PC-3 (cell line): ENCODE data around the gene HCFC1. TPM values are rescaled to one million over a fixed set of nuclear protein-coding genes. Genes with fewer than 3 reads are reported as not detected.

ENCODE experiments used
- ATAC-seq: fragments of 200-7000 bp; cut with Tn5 transposase; 2 replicates; pipeline ENCODE4 v1.9.1; 2020; ENCODE audit warnings: mild to moderate bottlenecking, moderate library complexity
- BruUV-seq: library from RNA; stranded (reverse); fragments of 400-500 nt; replicated peaks from 2 replicates; lab custom pipeline; 2021; lab: Mats Ljungman, UMichigan
- CTCF ChIA-PET: fragments of 300-600 bp; sonication (Branson Sonifier 250); formaldehyde crosslinking; loops from one replicate; lab custom pipeline; 2022; ENCODE audit warnings: antibody characterized with exemption; lab: Charles Lee
- POLR2A ChIA-PET: fragments of 300-600 bp; sonication (Branson Sonifier 250); formaldehyde crosslinking; loops from one replicate; lab custom pipeline; 2022; ENCODE audit warnings: antibody characterized with exemption; ENCODE audit not compliant: unreplicated experiment; lab: Charles Lee
- DNase-seq: peaks from one replicate; pipeline ENCODE4 v3.0.0-alpha.2; 2015
- H2AFZ ChIP-seq: fragments of 300-600 bp; sonication (generic); 2 replicates; pipeline ENCODE4 v1.6.0; 2016; ENCODE audit warnings: antibody characterized with exemption, low read length
- H3F3A ChIP-seq: fragments of 300-600 bp; sonication (generic); one replicate; pipeline ENCODE4 v1.6.0; 2017; ENCODE audit warnings: antibody characterized with exemption, low read length, control low read depth, mild to moderate bottlenecking; ENCODE audit not compliant: unreplicated experiment
- H3K27ac ChIP-seq: fragments of 300-600 bp; sonication (generic); 2 replicates; pipeline ENCODE4 v1.5.1; 2016; ENCODE audit warnings: mild to moderate bottlenecking, low read length
- H3K27me3 ChIP-seq: fragments of 300-600 bp; sonication (generic); 2 replicates; pipeline ENCODE4 v1.6.1; 2016; ENCODE audit warnings: low read length, mixed read lengths
- H3K36me3 ChIP-seq: fragments of 300-600 bp; sonication (generic); 2 replicates; pipeline ENCODE4 v1.6.1; 2016; ENCODE audit warnings: low read depth, mixed run types, low read length, mixed read lengths
- H3K4me1 ChIP-seq: fragments of 300-600 bp; sonication (generic); 2 replicates; pipeline ENCODE4 v1.5.1; 2016; ENCODE audit warnings: low read length; ENCODE audit not compliant: insufficient read depth
- H3K4me2 ChIP-seq: fragments of 300-600 bp; sonication (generic); 2 replicates; pipeline ENCODE4 v1.6.0; 2016; ENCODE audit warnings: low read length
- H3K4me3 ChIP-seq: fragments of 300-600 bp; sonication (generic); 2 replicates; pipeline ENCODE4 v1.5.1; 2016; ENCODE audit warnings: mild to moderate bottlenecking, low read length, mixed read lengths
- H3K79me2 ChIP-seq: fragments of 300-600 bp; sonication (generic); 2 replicates; pipeline ENCODE4 v1.6.1; 2017; ENCODE audit warnings: low read length, mixed read lengths
- H3K9ac ChIP-seq: fragments of 300-600 bp; sonication (generic); 2 replicates; pipeline ENCODE4 v1.6.0; 2016; ENCODE audit warnings: mild to moderate bottlenecking, low read length
- H3K9me2 ChIP-seq: fragments of 300-600 bp; sonication (generic); replicated peaks from 2 replicates; pipeline ENCODE4 v1.6.1; 2016; ENCODE audit warnings: mixed run types, low read length, mixed read lengths
- H3K9me3 ChIP-seq: fragments of 300-600 bp; sonication (generic); 2 replicates; pipeline ENCODE4 v1.6.1; 2016; ENCODE audit warnings: low read length, mixed read lengths
- H4K20me1 ChIP-seq: fragments of 300-600 bp; sonication (generic); 2 replicates; pipeline ENCODE4 v1.6.1; 2016; ENCODE audit warnings: low read length, mixed read lengths
- CTCF ChIP-seq: fragments of 300-600 bp; sonication (generic); conservative IDR thresholded peaks from 2 replicates; pipeline ENCODE4 v1.5.1; 2017; ENCODE audit warnings: antibody characterized with exemption, low read depth, mild to moderate bottlenecking, low read length
- EZH2 ChIP-seq: fragments of 300-600 bp; sonication (generic); IDR thresholded peaks from one replicate; pipeline ENCODE4 v1.6.1; 2017; ENCODE audit warnings: antibody characterized with exemption, mild to moderate bottlenecking, low read length; ENCODE audit not compliant: unreplicated experiment
- EZH2phosphoT487 ChIP-seq: fragments of 300-600 bp; sonication (generic); IDR thresholded peaks from 2 replicates; pipeline ENCODE4 v1.6.1; 2018; ENCODE audit warnings: mild to moderate bottlenecking, antibody characterized with exemption, low read length, borderline replicate concordance
- intact Hi-C: fragments of 100-400 bp; cut with micrococcal nuclease; formaldehyde crosslinking; loops from 2 replicates; pipeline ENCODE4 v1.9.0; 2023
- total RNA-seq: library from RNA; depleted of rRNA; stranded (reverse); fragments of >200 nt; gene quantifications from 2 replicates; pipeline ENCODE4 v1.2.3, GENCODE V29; 2014

HCFC1 gene
- total RNA-seq, 1 experiment from 2014 or later: 66.9 TPM

GRCh38 chrX:153993978-153994377 is 22.4 kb upstream of the HCFC1 start:
- Histone ChIP-seq H3K79me2 (no peaks in the 10 kb centered on the region), H3K9ac (no peak overlapping the region), H3K4me1 (no peaks in the 10 kb centered on the region), H4K20me1 (no peaks in the 10 kb centered on the region), H3K36me3 (no peaks in the 10 kb centered on the region), H3K4me3 (no peak overlapping the region), H3K27me3 (no peaks in the 10 kb centered on the region), H3K9me3 (no peaks in the 10 kb centered on the region), H3K9me2 (no peaks in the 10 kb centered on the region), H3F3A (no peaks in the 10 kb centered on the region), H3K27ac (no peak overlapping the region), H2AFZ (no peak overlapping the region), H3K4me2 (no peak overlapping the region)
- CTCF ChIA-PET: no interaction called here
- no peak for ATAC-seq
- DNase-seq: no peak
- BruUV-seq: no TSS peak
- intact Hi-C loops: no loop called here
- POLR2A ChIA-PET: no interaction called here
- TF ChIP-seq EZH2: no peak
- no peak for TF ChIP-seq EZH2phosphoT487
- TF ChIP-seq CTCF: no peak

- no peak overlapping the region for H3K9ac ChIP-seq
- DNase-seq (no peak), ATAC-seq (no peak)
- ChIA-PET CTCF (no interaction called here), POLR2A (no interaction called here)
- no peak overlapping the region for H3K4me2 ChIP-seq
- H3K4me1 ChIP-seq: no peaks in the 10 kb centered on the region
- H3K9me2 ChIP-seq: no peaks in the 10 kb centered on the region
- no peaks in the 10 kb centered on the region for H4K20me1 ChIP-seq
- no peaks in the 10 kb centered on the region for H3K79me2 ChIP-seq
- H3K4me3 ChIP-seq: no peak overlapping the region
- no peak overlapping the region for H2AFZ ChIP-seq
- H3F3A ChIP-seq: no peaks in the 10 kb centered on the region
- H3K36me3 ChIP-seq: no peaks in the 10 kb centered on the region
- no peaks in the 10 kb centered on the region for H3K27me3 ChIP-seq
- TF ChIP-seq EZH2: no peak
- TF ChIP-seq EZH2phosphoT487: no peak
- TF ChIP-seq CTCF: no peak
- BruUV-seq: no TSS peak
- no peak overlapping the region for H3K27ac ChIP-seq
- intact Hi-C loops: no loop called here
- H3K9me3 ChIP-seq: no peaks in the 10 kb centered on the region
Observed at GRCh38 chrX:153993079-153993478, 21.5 kb upstream of the HCFC1 start.

GRCh38 chrX:153992180-153992579 is 20.6 kb upstream of the HCFC1 start:
- H3K9me3 ChIP-seq: no peaks in the 10 kb centered on the region
- H3K36me3 ChIP-seq: no peaks in the 10 kb centered on the region
- ATAC-seq (no peak), DNase-seq (no peak)
- H4K20me1 ChIP-seq: no peaks in the 10 kb centered on the region
- H3K9ac ChIP-seq: no peak overlapping the region
- POLR2A ChIA-PET: no interaction called here
- H3K4me1 ChIP-seq: no peaks in the 10 kb centered on the region
- no peak overlapping the region for H3K4me2 ChIP-seq
- H2AFZ ChIP-seq: no peak overlapping the region
- intact Hi-C loops: no loop called here
- H3K27me3 ChIP-seq: no peaks in the 10 kb centered on the region
- H3K4me3 ChIP-seq: no peak overlapping the region
- no peak overlapping the region for H3K27ac ChIP-seq
- no peaks in the 10 kb centered on the region for H3K79me2 ChIP-seq
- CTCF ChIA-PET: no interaction called here
- no peaks in the 10 kb centered on the region for H3K9me2 ChIP-seq
- no TSS peak for BruUV-seq
- H3F3A ChIP-seq: no peaks in the 10 kb centered on the region
- TF ChIP-seq EZH2phosphoT487 (no peak), CTCF (no peak), EZH2 (no peak)
